ENCODE data around the gene NFATC2IP. TPM values are rescaled to one million over a fixed set of nuclear protein-coding genes. Genes with fewer than 3 reads are reported as not detected.

The NFATC2IP gene
- total RNA-seq, 2 donors from 2014 or later = 20.0 to 65.6 TPM

DNA sequence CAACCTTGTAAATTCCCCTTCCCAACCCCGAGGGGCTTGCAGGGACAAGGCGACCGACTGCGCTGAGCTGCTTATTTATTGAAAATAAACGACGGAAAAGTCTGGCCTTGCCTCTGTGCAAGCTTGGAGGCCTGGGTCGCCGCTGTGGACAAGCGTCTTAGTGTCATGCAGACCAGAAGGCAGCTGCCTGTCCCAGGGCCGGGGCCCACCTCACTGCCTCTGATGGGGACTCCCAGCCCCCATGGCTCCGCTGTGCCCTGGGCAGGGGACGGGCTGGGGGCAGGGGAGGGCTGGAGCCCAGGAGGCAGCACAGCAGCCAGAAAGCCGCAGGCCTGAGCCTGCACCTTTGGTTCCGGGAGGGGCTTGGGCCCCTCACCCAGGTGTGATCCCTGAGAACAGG lies 46.4 kb upstream of the NFATC2IP start:
- no peak for ATAC-seq
- H3K4me1 ChIP-seq = no peaks in the 10 kb centered on the region
- no peaks in the 10 kb centered on the region for H3K27me3 ChIP-seq
- no peak overlapping the region for H3K27ac ChIP-seq
- H3K9me3 ChIP-seq = no peaks in the 10 kb centered on the region
- WGBS, 2 donors = 68 to 90% methylated on average over 8 to 14 of the region's 14 CpGs
- intact Hi-C loops (cut with DNase I) = no loop called here
- H3K36me3 ChIP-seq (replicated peaks in 1 of 2; ENCODE audit: insufficient read depth in 1 of 2, low read depth in 2 of 2) = peaks cover 0 to 7% of the 10 kb centered on the region in 2 donors
- no peak for DNase-seq
- no peak overlapping the region for H3K4me3 ChIP-seq
- TF ChIP-seq POLR2A (IDR thresholded peaks at IDR 0.05) = no peak
- TF ChIP-seq, protein P1, sequence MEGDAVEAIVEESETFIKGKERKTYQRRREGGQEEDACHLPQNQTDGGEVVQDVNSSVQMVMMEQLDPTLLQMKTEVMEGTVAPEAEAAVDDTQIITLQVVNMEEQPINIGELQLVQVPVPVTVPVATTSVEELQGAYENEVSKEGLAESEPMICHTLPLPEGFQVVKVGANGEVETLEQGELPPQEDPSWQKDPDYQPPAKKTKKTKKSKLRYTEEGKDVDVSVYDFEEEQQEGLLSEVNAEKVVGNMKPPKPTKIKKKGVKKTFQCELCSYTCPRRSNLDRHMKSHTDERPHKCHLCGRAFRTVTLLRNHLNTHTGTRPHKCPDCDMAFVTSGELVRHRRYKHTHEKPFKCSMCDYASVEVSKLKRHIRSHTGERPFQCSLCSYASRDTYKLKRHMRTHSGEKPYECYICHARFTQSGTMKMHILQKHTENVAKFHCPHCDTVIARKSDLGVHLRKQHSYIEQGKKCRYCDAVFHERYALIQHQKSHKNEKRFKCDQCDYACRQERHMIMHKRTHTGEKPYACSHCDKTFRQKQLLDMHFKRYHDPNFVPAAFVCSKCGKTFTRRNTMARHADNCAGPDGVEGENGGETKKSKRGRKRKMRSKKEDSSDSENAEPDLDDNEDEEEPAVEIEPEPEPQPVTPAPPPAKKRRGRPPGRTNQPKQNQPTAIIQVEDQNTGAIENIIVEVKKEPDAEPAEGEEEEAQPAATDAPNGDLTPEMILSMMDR (IDR thresholded peaks at IDR 0.05) = no peak

DNA sequence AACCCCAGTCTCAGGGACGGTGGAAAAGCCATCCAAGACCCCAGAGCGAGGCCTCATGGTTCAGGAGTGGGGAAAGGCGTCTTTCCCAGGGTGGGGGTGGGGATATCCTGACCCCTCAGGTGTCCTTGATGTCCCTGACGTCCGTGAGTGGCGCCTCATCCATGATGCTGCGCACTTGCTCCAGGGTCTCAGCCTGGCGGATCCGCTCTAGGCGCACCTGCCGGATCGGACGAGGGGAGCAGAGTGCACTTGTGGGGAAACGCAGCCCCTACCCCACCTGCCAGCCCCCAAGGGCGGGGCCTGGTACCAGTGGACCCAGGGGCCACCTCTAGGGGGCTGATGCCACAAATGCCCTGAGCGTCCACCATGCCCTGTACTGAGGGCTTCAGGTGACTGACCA lies 45.9 kb upstream of the NFATC2IP start:
- Histone ChIP-seq H3K27me3 (no peaks in the 10 kb centered on the region), H3K36me3 (replicated peaks in 1 of 2; ENCODE audit: insufficient read depth in 1 of 2, low read depth in 2 of 2) (peaks cover 0 to 7% of the 10 kb centered on the region in 2 donors), H3K4me1 (no peaks in the 10 kb centered on the region), H3K9me3 (no peaks in the 10 kb centered on the region), H3K27ac (no peak overlapping the region), H3K4me3 (no peak overlapping the region)
- intact Hi-C loops (cut with DNase I) = no loop called here
- DNase-seq = no peak
- ATAC-seq = no peak
- WGBS, 2 donors = 93 to 96% methylated on average over 5 to 15 of the region's 16 CpGs
- TF ChIP-seq, protein P1 (IDR thresholded peaks at IDR 0.05) = no peak
- TF ChIP-seq POLR2A (IDR thresholded peaks at IDR 0.05) = no peak

DNA sequence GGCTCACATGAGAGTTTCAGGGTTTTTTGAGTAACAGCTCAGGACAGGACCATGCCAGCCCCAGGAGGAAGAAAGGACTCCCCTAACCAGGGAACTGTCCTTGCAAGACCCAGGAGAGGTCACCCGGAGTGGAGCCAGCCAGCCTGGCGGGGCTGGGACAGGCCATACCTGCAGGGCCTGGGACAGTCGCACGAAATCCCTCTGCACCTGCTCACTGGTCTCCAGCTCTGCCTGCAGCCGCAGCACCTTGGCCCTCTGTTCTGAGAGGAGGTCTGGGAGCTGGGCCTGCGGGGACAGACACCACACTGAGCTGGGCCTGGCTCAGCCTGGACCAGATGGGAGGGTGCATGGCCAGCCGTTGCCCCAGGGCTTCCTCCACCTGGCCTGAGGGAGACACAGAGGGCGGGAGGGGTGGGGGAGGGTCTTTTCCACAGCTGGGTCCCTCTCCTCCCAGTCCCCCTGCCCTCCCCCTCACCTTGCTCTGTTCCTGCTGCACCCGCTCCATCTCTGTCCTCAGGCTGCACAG lies 45.4 kb upstream of the NFATC2IP start:
- TF ChIP-seq, protein P1 (IDR thresholded peaks at IDR 0.05) = no peak
- no peak for TF ChIP-seq POLR2A (IDR thresholded peaks at IDR 0.05)
- Histone ChIP-seq H3K36me3 (replicated peaks in 1 of 2; ENCODE audit: insufficient read depth in 1 of 2, low read depth in 2 of 2) (peaks cover 0 to 7% of the 10 kb centered on the region in 2 donors), H3K9me3 (no peaks in the 10 kb centered on the region), H3K4me3 (no peak overlapping the region), H3K27me3 (no peaks in the 10 kb centered on the region), H3K27ac (no peak overlapping the region), H3K4me1 (no peaks in the 10 kb centered on the region)
- intact Hi-C loops (cut with DNase I) = no loop called here
- WGBS, 2 donors = 90% methylated on average over 2 to 9 of the region's 9 CpGs
- ATAC-seq (no peak), DNase-seq (no peak)

DNA sequence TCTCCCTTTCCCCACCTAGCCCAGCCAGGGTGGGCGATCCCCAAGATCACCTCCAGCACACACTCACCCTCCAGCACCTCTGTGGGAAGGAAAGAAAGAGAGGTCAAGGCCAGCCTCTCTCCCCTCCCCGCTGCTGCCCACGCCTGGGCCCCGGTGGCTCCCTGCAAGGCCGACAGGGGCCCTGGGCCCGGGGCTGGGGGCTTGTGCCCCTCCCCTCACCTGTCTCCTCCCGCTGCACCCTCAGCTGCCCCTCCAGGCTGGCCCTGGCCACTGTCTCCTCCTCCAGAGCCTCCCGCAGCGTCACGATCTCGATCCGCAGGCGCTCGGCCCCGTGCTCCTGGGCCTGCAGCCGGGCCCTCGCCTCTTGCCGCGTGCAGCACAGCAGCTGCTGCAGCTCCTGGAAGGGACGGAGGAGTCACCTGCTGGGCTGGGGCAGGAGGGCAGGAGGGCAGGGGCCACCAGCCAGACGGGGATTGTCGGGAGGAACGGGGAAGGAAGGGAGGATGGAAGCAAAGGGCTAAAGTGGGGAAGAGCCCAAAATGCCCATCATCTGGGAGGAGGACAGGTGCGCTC lies 44.9 kb upstream of the NFATC2IP start:
- H3K27me3 ChIP-seq = no peaks in the 10 kb centered on the region
- TF ChIP-seq, protein P1 (IDR thresholded peaks at IDR 0.05) = no peak
- no peak for TF ChIP-seq POLR2A (IDR thresholded peaks at IDR 0.05)
- DNase-seq (no peak), ATAC-seq (no peak)
- no peaks in the 10 kb centered on the region for H3K4me1 ChIP-seq
- 85 to 87% methylated on average over 23 to 24 of the region's 24 CpGs for WGBS, 2 donors
- no peaks in the 10 kb centered on the region for H3K9me3 ChIP-seq
- intact Hi-C loops (cut with DNase I) = no loop called here
- H3K36me3 ChIP-seq (replicated peaks in 1 of 2; ENCODE audit: insufficient read depth in 1 of 2, low read depth in 2 of 2) = peaks cover 0 to 7% of the 10 kb centered on the region in 2 donors
- H3K27ac ChIP-seq = no peak overlapping the region
- no peak overlapping the region for H3K4me3 ChIP-seq

Measured in body of pancreas (tissue), 4 donors.